H1 (cell line): ENCODE results near the gene MFAP5. TPM values are rescaled to one million over a fixed set of nuclear protein-coding genes. Genes with fewer than 3 reads are reported as not detected.

ENCODE experiments used
- CTCF ChIA-PET: fragments of 300-600 bp; sonication (Branson Sonifier 250); formaldehyde crosslinking; loops from one replicate; lab custom pipeline; 2021; ENCODE audit not compliant: partially characterized antibody; lab: Charles Lee
- POLR2A ChIA-PET: fragments of 300-600 bp; sonication (Branson Sonifier 250); formaldehyde crosslinking; loops from one replicate; lab custom pipeline; 2021; ENCODE audit warnings: inconsistent platforms; ENCODE audit not compliant: partially characterized antibody; lab: Charles Lee
- DNase-seq, 2 experiments: peaks; one replicate each; pipeline versions ENCODE4 v3.0.0 to v3.0.0-alpha.2; 2010 to 2022; ENCODE audit warnings: low spot score in 2 of 2, low read depth in 1 of 2, mixed read lengths in 1 of 2
- FAIRE-seq: peaks from 2 replicates; lab custom pipeline; 2011; peaks lifted over from hg19 to GRCh38; lab: Jason Lieb, UNC
- H2AFZ ChIP-seq: 2 replicates; pipeline ENCODE4 v1.8.1; 2012; ENCODE audit warnings: low read length, inconsistent platforms
- H2AK5ac ChIP-seq: 2 replicates; pipeline ENCODE4 v1.6.1; 2013; ENCODE audit warnings: low read depth, low read length
- H2BK120ac ChIP-seq: replicated peaks from 2 replicates; pipeline ENCODE3; 2013; ENCODE audit warnings: low read depth, low read length, inconsistent platforms
- H2BK12ac ChIP-seq: 2 replicates; pipeline ENCODE4 v1.6.1; 2013; ENCODE audit warnings: low read depth, low read length
- H2BK15ac ChIP-seq: 2 replicates; pipeline ENCODE4 v1.6.1; 2013; ENCODE audit warnings: low read length
- H2BK20ac ChIP-seq: 2 replicates; pipeline ENCODE4 v1.6.1; 2013; ENCODE audit warnings: low read length
- H2BK5ac ChIP-seq: 2 replicates; pipeline ENCODE4 v1.6.1; 2013; ENCODE audit warnings: low read depth, low read length
- H3K14ac ChIP-seq: 2 replicates; pipeline ENCODE4 v1.6.1; 2013; ENCODE audit warnings: inconsistent platforms; ENCODE audit not compliant: insufficient read length
- H3K18ac ChIP-seq: 2 replicates; pipeline ENCODE4 v1.6.1; 2013; ENCODE audit warnings: low read length; ENCODE audit errors: extremely low read depth
- H3K23ac ChIP-seq: 2 replicates; pipeline ENCODE4 v1.6.1; 2013; ENCODE audit warnings: inconsistent platforms; ENCODE audit not compliant: insufficient read length
- H3K23me2 ChIP-seq: 2 replicates; pipeline ENCODE4 v1.6.1; 2013; ENCODE audit warnings: low read depth, low read length
- H3K27ac ChIP-seq: 2 replicates; pipeline ENCODE4 v1.6.1; 2011; ENCODE audit warnings: low read depth, low read length, inconsistent platforms
- H3K27me3 ChIP-seq, 4 experiments: replicated peaks in 1 of 4; 1 replicate in 1 of 4; 2 replicates in 3 of 4; pipeline versions ENCODE4 v1.6.1 to v1.8.1; 2011 to 2013; ENCODE audit warnings: low read length in 3 of 4, mild to moderate bottlenecking in 3 of 4, inconsistent platforms in 2 of 4, mixed read lengths in 2 of 4, moderate library complexity in 1 of 4; ENCODE audit not compliant: control insufficient read depth in 3 of 4, insufficient read depth in 3 of 4; ENCODE audit errors: extremely low read depth in 1 of 4
- H3K36me3 ChIP-seq, 4 experiments: 2 replicates each; pipeline versions ENCODE4 v1.6.1 to v1.8.1; 2011 to 2013; ENCODE audit warnings: mild to moderate bottlenecking in 4 of 4, low read length in 3 of 4, moderate library complexity in 2 of 4, control low read depth in 1 of 4, inconsistent platforms in 1 of 4; ENCODE audit not compliant: insufficient read depth in 4 of 4, control insufficient read depth in 2 of 4
- H3K4ac ChIP-seq: replicated peaks from 2 replicates; pipeline ENCODE3; 2013; ENCODE audit warnings: low read length, low read depth, mixed read lengths, inconsistent platforms; ENCODE audit not compliant: insufficient read length
- H3K4me1 ChIP-seq, 4 experiments: replicated peaks in 1 of 4; 1 replicate in 1 of 4; 2 replicates in 3 of 4; pipeline versions ENCODE4 v1.6.1 to v1.8.1; 2011 to 2013; ENCODE audit warnings: low read length in 3 of 4, inconsistent platforms in 2 of 4, mixed read lengths in 1 of 4; ENCODE audit not compliant: insufficient read depth in 4 of 4, control insufficient read depth in 3 of 4
- H3K4me2 ChIP-seq, 2 experiments: 2 replicates each; pipeline versions ENCODE4 v1.6.1 to v1.8.1; 2011 to 2013; ENCODE audit warnings: low read depth in 2 of 2, low read length in 2 of 2, control low read depth in 1 of 2, inconsistent platforms in 1 of 2, mild to moderate bottlenecking in 1 of 2; ENCODE audit not compliant: insufficient read depth in 1 of 2
- H3K4me3 ChIP-seq, 4 experiments: fragments of 200-600, 300-600 bp in 1 of 4; sonication (generic), shearing (Covaris generic), sonication (Bioruptor Twin) in 1 of 4; 2 replicates each; pipeline versions ENCODE4 v1.5.1 to v1.8.1; 2011 to 2016; ENCODE audit warnings: low read length in 4 of 4, low read depth in 3 of 4, control low read depth in 2 of 4, inconsistent platforms in 2 of 4, mild to moderate bottlenecking in 2 of 4, mixed read lengths in 1 of 4, moderate library complexity in 1 of 4; ENCODE audit not compliant: insufficient read depth in 2 of 4; ENCODE audit errors: extremely low read depth in 1 of 4
- H3K56ac ChIP-seq: replicated peaks from 2 replicates; pipeline ENCODE3; 2013; ENCODE audit warnings: low read depth, mild to moderate bottlenecking, mixed read lengths, low read length, inconsistent platforms; ENCODE audit not compliant: insufficient read length
- H3K79me1 ChIP-seq: 2 replicates; pipeline ENCODE4 v1.6.1; 2013; ENCODE audit warnings: low read depth, low read length, control low read depth
- H3K79me2 ChIP-seq, 2 experiments: 2 replicates each; pipeline versions ENCODE4 v1.6.1 to v1.8.1; 2012 to 2013; ENCODE audit warnings: low read length in 2 of 2, mild to moderate bottlenecking in 2 of 2, inconsistent platforms in 1 of 2; ENCODE audit not compliant: insufficient read depth in 2 of 2, control insufficient read depth in 1 of 2
- H3K9ac ChIP-seq, 4 experiments: replicated peaks in 1 of 4; 1 replicate in 1 of 4; 2 replicates in 3 of 4; pipeline versions ENCODE4 v1.6.1 to v1.8.1; 2011 to 2013; ENCODE audit warnings: low read depth in 3 of 4, low read length in 3 of 4, control low read depth in 2 of 4, mild to moderate bottlenecking in 2 of 4, moderate library complexity in 2 of 4, inconsistent platforms in 1 of 4; ENCODE audit errors: extremely low read depth in 1 of 4
- H3K9me3 ChIP-seq, 2 experiments: 2 replicates each; pipeline versions ENCODE4 v1.6.1 to v1.8.1; 2012 to 2013; ENCODE audit warnings: mild to moderate bottlenecking in 2 of 2, moderate library complexity in 2 of 2, control low read depth in 1 of 2, inconsistent platforms in 1 of 2, low read depth in 1 of 2, low read length in 1 of 2, mixed read lengths in 1 of 2; ENCODE audit not compliant: insufficient read depth in 2 of 2
- H4K20me1 ChIP-seq, 2 experiments: replicated peaks in 1 of 2; 2 replicates each; pipeline versions ENCODE3 to v1.8.1; 2011 to 2013; ENCODE audit warnings: inconsistent platforms in 2 of 2, low read length in 2 of 2, mild to moderate bottlenecking in 1 of 2; ENCODE audit not compliant: insufficient read depth in 2 of 2, control insufficient read depth in 1 of 2
- H4K5ac ChIP-seq: 2 replicates; pipeline ENCODE4 v1.6.1; 2013; ENCODE audit warnings: low read length, low read depth, mixed read lengths, inconsistent platforms; ENCODE audit not compliant: insufficient read length
- H4K8ac ChIP-seq: 2 replicates; pipeline ENCODE4 v1.8.0; 2013; ENCODE audit warnings: mild to moderate bottlenecking, moderate library complexity, low read length, inconsistent platforms; ENCODE audit not compliant: insufficient read depth; ENCODE audit errors: extremely low read depth
- H4K91ac ChIP-seq: replicated peaks from 2 replicates; pipeline ENCODE3; 2013; ENCODE audit warnings: low read length, mixed read lengths, inconsistent platforms; ENCODE audit not compliant: insufficient read length
- CBX5 ChIP-seq: fragments of 300-800, 300-1000 bp; sonication (generic); IDR thresholded peaks from 2 replicates; pipeline ENCODE4 v1.7.1; 2016; ENCODE audit warnings: antibody characterized with exemption, low read length, low read depth
- CBX8 ChIP-seq: fragments of 300-800, 300-1000 bp; sonication (generic); IDR thresholded peaks from 2 replicates; pipeline ENCODE4 v1.7.1; 2016; ENCODE audit warnings: low read depth, low read length, borderline replicate concordance
- CEBPB ChIP-seq: IDR thresholded peaks from 2 replicates; pipeline ENCODE4 v1.6.1; 2012; ENCODE audit warnings: low read depth, low read length
- CTBP2 ChIP-seq: IDR thresholded peaks from 2 replicates; pipeline ENCODE4 v1.7.0; 2011; ENCODE audit warnings: borderline replicate concordance, mild to moderate bottlenecking, moderate library complexity, mixed read lengths, low read length; ENCODE audit not compliant: insufficient read depth, insufficient read length
- EP300 ChIP-seq, 2 experiments: IDR thresholded peaks; 1 replicate in 1 of 2; 2 replicates in 1 of 2; pipeline ENCODE4 v1.6.1; 2011 to 2012; ENCODE audit warnings: low read depth in 2 of 2, low read length in 2 of 2, mild to moderate bottlenecking in 2 of 2, borderline replicate concordance in 1 of 2, inconsistent platforms in 1 of 2, moderate library complexity in 1 of 2
- FOSL1 ChIP-seq: IDR thresholded peaks from 2 replicates; pipeline ENCODE4 v1.6.1; 2011; ENCODE audit warnings: mild to moderate bottlenecking, low read depth, low read length, moderate library complexity; ENCODE audit not compliant: insufficient read depth
- GABPA ChIP-seq: IDR thresholded peaks from 2 replicates; pipeline ENCODE4 v1.6.1; 2011; ENCODE audit warnings: mild to moderate bottlenecking, low read length, moderate library complexity, borderline replicate concordance; ENCODE audit not compliant: insufficient read depth
- POLR2AphosphoS5 ChIP-seq: IDR thresholded peaks from 2 replicates; pipeline ENCODE4 v1.6.1; 2011; ENCODE audit warnings: low read depth, low read length
- SP1 ChIP-seq: IDR thresholded peaks from 2 replicates; pipeline ENCODE4 v1.6.1; 2011; ENCODE audit warnings: low read depth, low read length
- SP4 ChIP-seq: IDR thresholded peaks from 2 replicates; pipeline ENCODE4 v1.6.1; 2012; ENCODE audit warnings: low read length, inconsistent platforms
- SRF ChIP-seq: IDR thresholded peaks from 2 replicates; pipeline ENCODE4 v1.6.1; 2011; ENCODE audit warnings: mild to moderate bottlenecking, low read depth, low read length, moderate library complexity
- TAF7 ChIP-seq: optimal IDR thresholded peaks from 2 replicates; pipeline ENCODE3; 2011; ENCODE audit warnings: low read depth, mild to moderate bottlenecking, inconsistent platforms, low read length, moderate library complexity, borderline replicate concordance
- WGBS, 2 experiments: shearing (Covaris generic) in 1 of 2; methylation state at CpG; one replicate each; pipeline versions ENCODE4 v1.1.6 to v1.1.7; 2013 to 2015; ENCODE audit warnings: low lambda C conversion rate in 2 of 2, mixed read lengths in 2 of 2, inconsistent platforms in 1 of 2, low coverage in 1 of 2, missing lambda C conversion rate in 1 of 2; ENCODE audit not compliant: insufficient replicate concordance in 2 of 2, insufficient coverage in 1 of 2, insufficient read length in 1 of 2; ENCODE audit errors: extremely low coverage in 1 of 2, missing lambda C conversion rate in 1 of 2; 5-methylcytosine and 5-hydroxymethylcytosine counted together
- polyA plus RNA-seq, 7 experiments: library from polyadenylated mRNA; depleted of rRNA in 3 of 7; stranded (reverse) in 5 of 7; unstranded in 2 of 7; fragments of >200 nt in 5 of 7; fragments of 200-250 nt in 2 of 7; gene quantifications; 1 replicate in 5 of 7; 2 replicates in 1 of 7; 4 replicates in 1 of 7; pipeline versions ENCODE4 v1.2.1 to v1.2.3, GENCODE V29; 2011 to 2013; ENCODE audit warnings: missing spikeins in 2 of 7, mixed read lengths in 2 of 7
- total RNA-seq: library from RNA; stranded (reverse); fragmentation: NEBNext Ultra II Directional; extraction: Animal tissue kit (Norgen Biotek cat#: 25700); gene quantifications from 2 replicates; pipeline ENCODE4 v1.2.1, GENCODE V29; 2021

MFAP5 gene
- total and polyA plus RNA-seq, 2 of the 8 experiments (the other 6 are each of a cell fraction or from before 2014, with no cell fraction given), result 0.60 to 0.86 TPM

DNA sequence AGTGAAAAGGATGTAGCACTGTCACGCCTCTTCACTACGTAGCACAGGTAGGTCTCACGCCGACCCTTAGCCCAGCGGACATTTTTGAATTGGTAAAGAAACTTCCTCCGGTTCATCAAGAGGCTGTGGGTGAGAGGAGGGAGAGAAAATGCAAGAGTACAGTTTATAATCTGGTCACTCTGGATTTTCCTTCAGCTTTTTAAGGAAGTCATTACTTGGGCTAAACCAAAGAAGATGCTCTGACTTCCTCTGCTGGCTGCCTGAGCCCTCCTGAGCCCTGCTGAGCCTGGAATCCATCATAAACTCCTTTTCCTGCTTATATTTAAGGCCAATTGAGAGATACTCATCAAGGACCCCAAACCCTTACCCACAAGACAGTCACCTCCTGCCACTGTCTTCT is 55.7 kb downstream of the MFAP5 start:
- FAIRE-seq (no peak), DNase-seq (no peak)
- Histone ChIP-seq H4K20me1 (no peaks in the 10 kb centered on the region), H4K8ac (no peak overlapping the region), H2BK120ac (no peak overlapping the region), H3K9me3 (no peaks in the 10 kb centered on the region), H4K5ac (no peak overlapping the region), H3K14ac (no peak overlapping the region), H3K4me3 (no peak overlapping the region), H3K27ac (no peak overlapping the region), H3K27me3 (peaks cover 0 to 4% (median 0%) of the 10 kb centered on the region in 4 experiments; a peak in 3 of 7 replicates), H4K91ac (no peak overlapping the region), H2BK20ac (no peak overlapping the region), H3K79me1 (no peaks in the 10 kb centered on the region), H3K4me1 (peaks cover 0 to 7% (median 0%) of the 10 kb centered on the region in 4 experiments; a peak in 2 of 7 replicates), H3K56ac (no peak overlapping the region), H2AFZ (0 out of 2 replicates have a peak overlapping the region, but pooled peaks have one; percentile 17), H3K23me2 (no peaks in the 10 kb centered on the region; the same call in 1 of the 2 replicates), H3K4me2 (no peak overlapping the region), H3K79me2 (no peaks in the 10 kb centered on the region), H3K9ac (no peak overlapping the region), H3K23ac (no peak overlapping the region), H2AK5ac (no peak overlapping the region), H2BK5ac (no peak overlapping the region), H3K36me3 (no peaks in the 10 kb centered on the region), H3K18ac (no peak overlapping the region), H2BK12ac (no peak overlapping the region), H3K4ac (no peak overlapping the region), H2BK15ac (no peak overlapping the region)
- WGBS, 2 experiments, result 94% methylated on average over 6 of the region's 6 CpGs; no CpG with 5 or more reads in 1 of the 2 experiments
- no peak for TF ChIP-seq CEBPB
- no peak for TF ChIP-seq CBX5
- TF ChIP-seq EP300 (IDR thresholded peaks at IDR 0.05; ENCODE audit: borderline replicate concordance in 1 of 2, low read depth in 2 of 2, low read length in 2 of 2), result no peak
- no peak for TF ChIP-seq CTBP2
- TF ChIP-seq SP4, result no peak
- no peak for TF ChIP-seq SP1
- TF ChIP-seq TAF7, result no peak
- no peak for TF ChIP-seq SRF
- no peak for TF ChIP-seq GABPA
- TF ChIP-seq CBX8, result no peak
- no peak for TF ChIP-seq FOSL1
- no peak for TF ChIP-seq POLR2AphosphoS5
- POLR2A ChIA-PET, result no interaction called here
- CTCF ChIA-PET, result interaction anchor here (1.7 kb wide), 1 partner anchor 16 kb away, joined by 7 read pairs; no protein-coding TSS in a partner anchor
